ENCODE measurements around the gene OGDH.

The OGDH gene

GRCh38 chr7:44621750-44622103 lies 15.3 kb downstream of the OGDH start:
- no peak for DNase-seq

DNA sequence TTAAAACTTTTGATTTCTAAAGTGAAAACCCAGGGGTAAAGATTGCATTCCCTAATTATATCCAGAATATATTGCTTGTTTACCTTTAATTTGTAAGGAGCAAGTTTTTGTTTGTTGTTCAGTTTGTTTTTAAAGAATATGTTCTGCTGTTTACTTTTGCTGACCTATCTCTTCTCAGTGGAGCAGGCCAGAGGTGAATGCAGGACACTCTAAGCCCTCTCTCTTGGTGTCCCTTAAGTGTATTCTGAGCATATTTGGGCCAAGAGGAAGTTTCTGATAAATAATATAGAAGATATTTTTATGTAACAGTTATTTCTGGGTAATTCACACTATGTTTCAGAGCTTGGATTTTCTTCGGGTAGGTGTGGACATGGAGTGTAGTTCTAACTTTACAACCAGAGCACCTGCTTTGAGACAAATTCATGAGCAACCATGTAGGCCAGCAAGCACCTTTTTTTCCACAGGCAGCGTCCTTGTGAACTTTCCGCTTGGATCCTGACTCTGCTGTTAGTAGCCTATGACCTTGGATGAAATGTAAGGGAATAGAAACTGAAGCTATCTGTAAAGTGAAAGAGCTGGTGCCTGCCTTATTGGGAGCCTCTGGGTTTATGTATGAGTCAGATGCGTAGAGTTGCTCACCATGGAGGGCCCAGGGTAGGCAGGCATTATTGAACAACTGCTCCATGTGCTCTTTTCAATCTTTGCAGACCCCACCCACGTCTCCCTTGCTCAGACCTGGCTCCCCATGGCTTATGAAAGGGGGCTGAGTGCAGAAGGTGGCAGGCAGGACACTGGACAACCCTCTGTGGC lies 16.1 kb downstream of the OGDH start:
- DNase-seq = peak; percentile 61

DNA sequence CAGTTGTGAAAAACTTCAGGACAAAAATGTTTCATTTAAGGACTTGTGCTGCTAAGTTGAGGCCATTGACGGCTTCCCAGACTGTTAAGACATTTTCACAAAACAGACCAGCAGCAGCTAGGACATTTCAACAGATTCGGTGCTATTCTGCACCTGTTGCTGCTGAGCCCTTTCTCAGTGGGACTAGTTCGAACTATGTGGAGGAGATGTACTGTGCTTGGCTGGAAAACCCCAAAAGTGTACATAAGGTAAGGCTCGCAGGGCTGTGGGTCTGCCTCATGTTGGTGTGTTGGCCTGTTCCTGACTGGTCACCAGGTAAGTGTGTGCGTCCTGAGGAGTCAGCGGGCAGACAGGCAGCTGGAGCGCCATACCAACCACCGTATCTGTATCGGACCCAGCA lies 17.9 kb downstream of the OGDH start:
- no peak for DNase-seq

GRCh38 chr7:44625526-44626471 lies 19.4 kb downstream of the OGDH start:
- no peak for DNase-seq

DNA sequence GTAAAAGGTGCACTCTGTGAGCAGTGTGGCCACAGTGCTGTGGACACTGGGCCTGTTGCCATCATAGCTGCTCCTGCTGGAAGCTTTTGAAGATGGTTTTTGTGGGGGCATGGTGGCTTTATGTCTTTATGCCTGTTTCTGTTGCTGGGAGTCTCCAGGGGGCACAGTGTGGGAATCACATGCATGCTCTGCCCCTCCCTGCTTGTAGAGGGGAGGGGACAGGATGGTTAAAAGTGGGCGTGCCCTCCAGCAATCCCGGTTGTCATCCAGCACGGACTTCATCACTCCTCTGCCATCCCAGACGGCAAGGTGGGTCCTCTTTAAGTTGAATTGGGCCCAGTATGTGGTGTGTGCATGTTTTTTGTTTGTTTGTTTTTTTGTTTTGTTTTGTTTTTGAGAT lies 20.2 kb downstream of the OGDH start:
- DNase-seq = no peak

DNA sequence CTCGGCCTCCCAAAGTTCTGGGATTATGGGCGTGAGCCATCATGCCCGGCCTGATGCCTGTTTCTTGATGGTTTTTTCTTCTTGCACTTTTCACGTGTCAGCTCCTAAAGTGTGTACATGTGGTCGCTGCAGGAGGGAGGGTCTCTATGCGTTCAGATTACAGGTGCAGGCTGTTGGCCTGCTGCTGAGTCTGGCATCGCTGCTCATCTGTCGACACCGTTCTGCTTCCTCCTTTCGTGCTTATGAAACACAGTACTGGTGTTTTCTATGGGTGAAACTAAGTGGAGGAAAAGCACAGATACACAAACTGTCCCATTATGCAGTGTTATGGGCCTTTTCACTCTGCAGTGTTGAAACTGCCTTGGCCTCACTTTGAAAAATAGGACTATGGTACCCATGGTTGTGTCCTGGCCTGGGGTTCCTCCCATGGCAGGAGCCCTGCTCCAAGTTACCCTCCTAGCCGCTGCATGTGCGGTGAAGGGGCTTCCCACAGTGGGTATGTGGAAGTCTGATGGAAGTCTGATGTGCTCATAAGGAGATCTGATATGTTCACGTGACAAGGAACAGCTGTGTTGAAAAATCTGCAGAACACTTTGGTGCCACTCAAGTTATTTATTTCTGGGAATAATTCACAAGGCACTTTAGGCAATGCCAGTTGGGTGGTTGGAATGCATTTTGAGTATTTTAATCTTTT lies 23.5 kb downstream of the OGDH start:
- peak; percentile 89 for DNase-seq

DNA sequence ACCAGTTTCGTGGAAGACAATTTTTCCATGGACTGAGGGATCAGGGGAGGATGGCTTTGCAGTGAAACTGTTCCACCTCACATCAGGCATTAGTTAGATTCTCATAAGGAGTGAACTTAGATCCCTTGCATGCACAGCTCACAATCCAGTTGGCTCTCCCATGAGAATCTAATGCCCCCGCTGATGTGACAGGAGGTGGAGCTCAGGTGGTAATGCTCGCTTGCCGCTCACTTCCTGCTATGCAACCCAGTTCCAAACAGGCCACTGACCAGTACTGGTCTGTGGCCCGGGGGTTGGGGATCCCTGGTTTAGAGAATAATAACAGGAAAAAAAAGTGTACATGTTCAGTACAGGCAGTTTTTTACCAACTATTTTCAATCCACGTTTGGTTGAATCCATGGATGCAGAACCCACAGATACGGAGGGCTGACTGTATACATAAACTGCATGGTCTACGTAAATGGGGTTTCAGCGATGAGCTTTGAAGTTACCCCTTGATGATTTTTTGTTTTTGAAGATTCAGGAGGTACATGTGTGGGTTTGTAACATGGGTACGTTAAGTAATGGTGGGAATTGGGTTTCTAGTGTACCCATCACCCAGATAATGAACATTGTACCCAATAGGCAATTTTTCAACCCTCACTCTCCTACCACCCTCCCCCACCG lies 24.5 kb downstream of the OGDH start:
- peak; percentile 42 for DNase-seq

DNA sequence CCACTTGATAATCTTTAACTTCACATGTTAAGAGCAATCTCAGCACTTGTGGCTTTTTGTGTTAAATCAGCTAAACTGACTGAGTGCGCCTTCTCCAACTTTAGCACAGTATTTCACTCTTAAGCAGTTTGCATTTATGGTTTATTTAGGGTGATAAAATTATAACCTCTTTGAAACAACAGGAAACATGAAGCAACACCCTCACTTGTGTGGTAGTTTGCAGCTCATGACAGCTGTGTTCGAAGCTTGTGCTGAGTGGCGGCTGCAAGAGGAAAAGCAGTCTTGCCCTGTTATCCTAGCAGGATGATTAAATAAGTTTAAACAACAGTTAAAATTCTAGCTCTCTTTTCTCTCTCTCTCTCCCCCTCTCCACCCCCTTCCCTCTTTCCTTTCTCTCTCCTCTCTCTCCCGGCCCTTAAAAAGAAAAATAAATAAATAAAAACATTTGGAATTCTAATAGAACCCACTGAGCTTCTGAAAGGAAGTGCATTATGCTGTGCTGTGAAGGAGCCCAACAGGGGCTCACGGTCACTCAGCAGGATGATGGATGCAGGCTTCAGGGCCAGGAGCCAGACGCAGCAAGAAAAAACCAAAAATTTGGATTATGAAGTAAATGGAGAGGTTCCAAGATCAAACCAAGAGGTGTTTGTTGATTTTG lies 25.2 kb downstream of the OGDH start:
- peak; percentile 88 for DNase-seq

DNA sequence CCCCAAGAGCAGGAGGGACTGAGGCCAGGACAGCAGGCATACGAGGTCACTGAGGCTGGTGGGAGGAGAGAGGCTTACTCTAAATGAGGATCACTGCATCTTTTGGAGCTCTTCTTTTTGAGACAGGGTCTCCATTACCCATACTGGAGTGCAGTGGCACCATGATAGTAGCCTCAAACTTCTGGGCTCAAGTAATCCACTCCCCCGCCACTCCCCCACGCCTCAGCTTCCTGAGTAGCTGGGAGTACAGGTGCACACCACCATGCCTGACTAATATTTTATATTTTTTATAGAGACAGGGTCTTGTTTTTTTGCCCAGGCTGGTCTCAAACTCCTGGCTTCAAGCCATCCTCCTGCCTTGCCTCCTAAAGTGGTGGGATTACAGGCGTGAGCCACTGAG lies 25.8 kb downstream of the OGDH start:
- DNase-seq = peak; percentile 64

- peak; percentile 94 for DNase-seq
Observed at GRCh38 chr7:44633254-44634186, 27.1 kb downstream of the OGDH start.

DNA sequence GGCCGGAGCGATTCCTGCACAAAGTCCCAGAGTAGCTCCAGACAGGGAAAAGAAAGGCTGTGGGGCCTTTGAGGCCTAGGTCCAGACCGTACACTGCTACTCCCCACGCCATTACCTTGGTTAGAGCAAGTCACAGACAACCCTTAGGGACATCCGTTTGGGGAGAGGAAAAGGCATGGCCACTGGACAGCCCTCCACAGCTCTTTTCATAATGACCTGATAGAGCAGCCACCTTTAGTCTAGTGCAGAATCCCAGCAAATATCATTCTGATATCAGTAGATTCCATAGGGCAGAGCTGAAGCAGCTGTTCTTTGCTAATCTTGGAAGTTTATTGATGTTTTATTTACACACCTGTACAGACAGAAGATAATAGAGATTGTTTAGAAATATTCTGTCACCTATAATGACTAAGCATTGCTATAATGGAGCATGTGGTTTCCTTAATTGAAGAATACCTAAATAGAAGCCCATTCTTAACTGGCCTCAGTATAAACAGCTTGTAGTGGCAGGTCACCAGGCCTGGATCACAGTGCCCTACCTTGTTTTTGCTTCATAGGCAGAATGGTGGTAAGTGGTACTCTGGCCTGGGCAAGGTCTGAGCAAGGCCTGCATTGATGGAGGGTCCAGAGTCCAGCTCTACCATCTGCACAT lies 27.9 kb downstream of the OGDH start:
- DNase-seq = peak; percentile 63

GRCh38 chr7:44634839-44635591 lies 28.6 kb downstream of the OGDH start:
- peak; percentile 47 for DNase-seq

DNA sequence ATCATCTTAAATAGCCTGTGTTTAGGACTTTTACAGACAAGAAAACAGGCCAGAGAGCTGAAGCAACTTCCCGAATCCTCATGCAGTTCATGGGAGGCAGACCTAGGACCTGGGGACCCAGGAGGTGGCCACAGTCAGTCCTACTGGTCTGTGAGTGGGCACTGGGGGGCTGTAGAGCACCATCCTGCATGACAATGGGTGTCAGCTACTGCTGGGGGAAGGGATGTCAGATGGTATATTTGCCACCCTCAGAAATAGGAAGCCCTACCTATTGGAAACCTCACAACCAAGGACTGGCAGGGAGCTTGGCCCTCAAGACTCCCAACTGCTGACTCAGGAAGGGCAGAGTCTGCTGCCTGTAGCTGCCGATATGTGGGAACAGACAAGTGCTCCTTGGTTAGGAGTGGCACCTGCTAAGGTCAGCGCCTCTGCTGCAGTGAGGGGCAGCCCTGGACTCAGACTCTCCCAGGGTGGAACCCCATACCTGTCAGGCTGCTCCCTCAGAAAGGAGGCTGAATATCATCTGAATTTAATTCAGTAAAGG lies 29.7 kb downstream of the OGDH start:
- DNase-seq = peak; percentile 82

GRCh38 chr7:44636926-44637325 lies 30.5 kb downstream of the OGDH start:
- DNase-seq = peak; percentile 69

DNA sequence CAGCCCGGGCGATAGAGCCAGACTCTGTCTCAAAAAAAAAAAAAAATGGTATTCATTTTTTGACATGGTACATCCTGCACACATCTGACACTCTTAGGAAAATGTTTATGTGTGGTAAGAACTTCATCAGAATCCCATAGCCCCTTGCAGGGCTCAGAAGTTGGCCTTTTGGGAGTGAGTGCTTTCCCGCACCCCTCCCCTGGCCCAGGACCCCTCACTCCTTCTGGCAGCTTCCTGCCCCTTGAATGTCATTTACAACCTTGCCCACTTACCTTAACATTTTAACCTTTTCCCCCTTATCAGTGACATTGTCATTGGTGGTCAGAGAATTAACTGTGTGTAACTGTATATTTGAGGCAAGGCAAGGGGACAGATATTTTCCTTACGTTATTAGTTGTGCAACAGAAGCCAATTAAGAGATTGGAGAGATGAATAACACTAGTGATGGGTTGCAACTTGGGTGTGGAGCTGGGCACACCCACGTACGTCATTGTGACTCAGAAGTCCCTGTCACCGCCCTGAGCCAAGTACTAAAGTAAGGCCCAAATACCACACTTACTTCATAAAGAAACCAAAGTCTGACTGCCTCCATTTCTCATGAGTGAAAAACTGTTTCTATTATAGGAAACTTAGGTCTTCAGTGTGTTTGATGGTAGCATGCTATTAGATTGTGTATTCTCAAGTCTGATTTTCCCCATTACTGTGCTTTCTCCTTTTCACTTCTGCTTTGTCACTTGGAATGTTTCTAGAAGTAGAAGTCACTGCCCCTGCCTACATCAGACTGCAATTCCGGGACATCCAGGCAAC lies 31.6 kb downstream of the OGDH start:
- peak; percentile 75 for DNase-seq

GRCh38 chr7:44638611-44639557 lies 32.5 kb downstream of the OGDH start:
- peak; percentile 94 for DNase-seq

GRCh38 chr7:44639671-44640321 lies 33.4 kb downstream of the OGDH start:
- peak; percentile 35 for DNase-seq

Measured in RPMI8226 (cell line).